Measurements from ENCODE around the gene GAL3ST1.
A peak's percentile ranks its signal among the peaks of the same experiment; 100 is the strongest.
"Not testable (repeated sequence)": the region's sequence is repeated elsewhere in the genome, so short reads cannot be mapped to it uniquely, and the experiment has no call there.

The GAL3ST1 gene

DNA sequence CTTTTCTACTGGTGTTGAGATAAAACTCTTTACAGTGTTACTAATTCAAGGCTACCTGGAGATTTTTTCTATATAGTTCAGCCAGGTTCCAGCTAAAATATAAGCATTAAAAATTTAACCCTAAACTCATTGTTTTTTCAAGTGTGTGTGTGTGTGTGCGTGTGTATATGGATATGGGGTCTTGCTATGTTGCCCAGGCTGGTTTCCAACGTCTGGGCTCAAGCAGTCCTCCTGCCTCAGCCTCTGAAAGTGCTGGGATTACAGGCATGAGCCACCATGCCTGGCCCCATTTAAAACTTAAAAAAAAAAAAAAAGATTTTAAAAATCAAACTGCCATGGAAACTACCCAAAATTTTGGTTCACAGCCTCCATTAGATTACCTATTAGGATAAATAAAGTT is 21.7 kb upstream of the GAL3ST1 start:
- no peak for DNase-seq

DNA sequence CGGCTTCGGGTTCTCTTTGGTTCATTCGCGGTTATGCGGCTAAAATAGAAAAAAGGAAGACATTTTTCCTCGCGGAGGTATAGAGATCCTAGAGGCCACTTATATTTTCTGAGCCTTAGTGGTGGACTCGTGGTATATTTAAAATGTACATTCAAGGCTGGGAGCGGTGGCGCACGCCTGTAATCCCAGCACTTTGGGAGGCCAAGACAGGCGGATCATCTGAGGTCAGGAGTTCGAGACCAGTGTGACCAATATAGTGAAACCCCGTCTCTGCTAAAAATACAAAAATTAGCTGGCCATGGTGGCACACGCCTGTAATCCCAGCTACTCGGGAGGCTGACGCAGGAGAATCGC is 17.9 kb upstream of the GAL3ST1 start:
- DNase-seq = not testable (repeated sequence)

DNA sequence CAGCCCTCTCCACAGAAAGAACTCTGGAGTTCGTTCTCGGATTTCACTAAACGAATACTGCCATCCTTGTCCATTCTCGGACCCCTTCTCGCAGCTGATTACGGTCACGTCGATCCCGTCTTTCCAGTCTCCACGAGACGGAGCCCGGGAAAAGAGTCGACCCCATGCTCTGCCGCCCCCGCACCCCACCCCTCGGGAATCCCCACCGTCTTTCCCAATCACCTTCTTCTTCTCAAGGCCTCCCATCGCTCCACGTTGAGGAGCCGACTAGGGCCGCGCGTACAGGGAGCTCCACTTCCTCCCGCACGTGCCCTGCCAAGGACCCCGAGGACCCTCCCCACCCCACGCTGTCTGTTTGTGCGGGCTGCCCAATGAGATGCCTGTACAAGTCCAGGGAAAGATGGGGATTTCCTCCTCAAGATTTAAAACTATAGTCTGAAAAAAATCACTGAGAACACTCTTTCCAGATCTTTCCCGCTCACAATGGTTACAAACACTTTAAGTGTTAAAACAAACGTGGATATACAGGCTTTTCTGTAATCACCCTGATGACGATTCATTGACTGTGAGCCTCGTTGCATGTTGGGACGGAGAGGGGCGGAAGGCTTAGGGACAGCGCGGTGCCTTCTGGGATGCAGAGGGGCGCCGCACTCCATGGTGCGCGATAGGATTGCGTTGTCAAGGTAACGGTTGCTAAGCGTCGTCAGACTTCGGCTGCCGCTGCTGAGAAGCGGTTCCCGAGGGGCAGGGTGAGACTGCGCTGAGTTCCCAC is 17.3 kb upstream of the GAL3ST1 start, which contains the start of gene PES1:
PES1 (minus strand) TSS at position 323 of the 772 bp plus-strand sequence; CDS start at position 246, 77 bp downstream.
- peak; percentile 100 for DNase-seq

DNA sequence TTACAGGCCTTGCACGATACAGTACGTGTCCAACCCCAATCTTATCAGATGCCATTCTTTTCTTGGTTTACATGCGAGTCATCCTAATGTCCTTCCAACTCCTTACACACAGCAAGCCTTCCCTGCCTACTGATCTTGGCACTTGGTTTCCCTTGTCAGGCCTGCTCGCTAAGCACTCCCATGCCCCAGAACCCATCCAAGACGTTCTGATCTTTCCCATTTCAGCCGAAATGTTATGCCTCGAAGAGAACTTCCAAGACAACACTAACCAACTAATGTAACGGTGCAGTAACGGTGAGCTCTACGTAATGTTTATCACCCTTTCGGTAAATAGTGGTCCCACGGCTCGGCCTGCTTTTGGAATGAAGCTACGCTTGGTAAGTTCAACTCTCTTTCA is 16.7 kb upstream of the GAL3ST1 start:
- DNase-seq = peak; percentile 59

DNA sequence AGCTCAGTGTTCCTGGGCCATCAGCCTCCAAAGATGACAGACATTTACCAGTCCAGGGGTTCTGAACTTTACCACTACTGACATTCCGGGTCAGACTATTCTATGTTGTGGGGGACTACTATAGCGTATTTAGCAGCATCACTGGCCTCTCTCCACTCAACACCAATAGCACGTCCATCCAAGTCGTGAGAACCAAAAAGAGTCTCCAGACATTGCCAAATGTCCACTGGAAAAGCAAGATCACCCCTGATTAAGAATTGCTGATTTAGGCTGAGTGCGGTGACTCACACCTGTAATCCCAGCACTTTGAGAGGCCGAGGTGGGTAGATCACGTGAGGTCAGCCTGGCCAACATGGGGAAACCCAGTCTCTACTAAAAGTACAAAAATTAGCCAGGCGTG is 11.9 kb upstream of the GAL3ST1 start:
- DNase-seq = no peak

DNA sequence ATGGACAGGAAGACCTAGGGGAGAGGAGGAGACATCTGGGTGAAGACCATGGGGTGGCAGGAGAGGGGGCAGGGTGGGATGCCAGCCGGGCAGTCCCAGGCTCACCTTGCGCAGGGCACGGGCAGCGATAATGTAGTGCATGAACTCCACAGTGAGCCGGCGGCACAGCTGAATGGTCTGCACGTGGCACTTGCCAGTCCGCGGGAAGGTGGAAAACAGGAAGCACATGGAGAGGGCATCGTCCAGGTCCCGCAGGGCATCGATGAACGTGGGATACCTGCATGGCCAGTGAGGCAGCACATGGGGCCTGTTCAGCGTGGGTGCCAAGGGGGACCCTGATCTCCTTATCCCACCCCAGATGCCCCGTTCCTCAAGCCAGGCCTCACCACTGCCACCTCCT is 10.0 kb upstream of the GAL3ST1 start:
- DNase-seq = no peak

DNA sequence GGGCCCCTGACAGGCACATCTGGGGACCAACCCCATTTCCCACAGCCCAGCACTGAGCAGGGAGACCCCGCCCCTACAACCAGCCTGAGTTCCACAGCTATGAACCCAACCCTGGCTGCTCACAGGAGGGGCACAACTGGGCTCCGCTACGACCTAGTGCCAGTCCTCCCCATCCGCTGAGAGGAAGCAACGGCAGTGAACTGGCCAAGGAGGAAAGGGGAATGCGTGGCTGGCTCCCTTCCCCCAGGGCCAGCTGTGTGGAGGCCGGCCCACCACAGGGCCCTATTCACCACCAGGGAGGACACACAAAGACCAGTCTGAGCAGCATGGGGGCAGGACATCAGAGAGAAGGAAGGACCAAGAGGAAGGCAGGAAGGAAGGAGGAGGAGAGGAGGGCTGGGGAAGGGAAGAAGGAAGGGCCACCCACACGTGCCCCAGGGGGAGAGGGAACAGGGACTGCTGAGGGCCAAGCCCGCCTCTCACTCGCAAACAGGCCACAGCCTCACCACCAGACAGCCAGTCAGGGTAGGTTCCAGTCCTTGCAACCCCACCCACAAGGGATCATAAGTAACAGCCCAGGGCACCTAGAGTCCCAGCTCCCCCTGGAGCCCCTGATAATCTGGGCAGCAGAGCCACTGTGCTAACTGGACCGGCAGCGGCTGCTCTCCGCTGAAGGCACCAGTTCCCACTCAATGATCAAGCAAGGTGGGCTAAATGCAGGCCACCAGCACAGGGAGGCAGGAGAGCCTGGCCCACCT is 8.5 kb upstream of the GAL3ST1 start:
- no peak for DNase-seq

DNA sequence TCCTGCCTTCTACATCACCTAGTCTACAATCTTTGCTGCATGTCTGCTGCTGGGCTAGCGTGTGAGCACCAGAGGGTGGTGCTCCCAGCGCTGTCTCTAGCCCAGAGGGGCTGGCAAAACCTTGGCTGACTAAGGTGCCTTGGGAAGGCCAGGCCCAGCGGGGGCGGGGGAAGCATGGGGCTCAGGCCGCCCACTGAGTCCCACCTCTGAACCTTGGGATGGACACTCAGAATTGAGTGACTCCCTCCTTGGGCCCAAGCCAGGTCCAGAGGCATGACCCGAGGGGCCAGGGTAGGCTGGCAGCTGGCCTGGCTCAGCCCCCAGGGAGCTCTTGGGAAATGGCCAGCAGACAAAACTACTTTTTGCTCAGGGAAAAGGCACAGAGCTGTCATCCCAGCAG is 7.6 kb upstream of the GAL3ST1 start:
- DNase-seq = no peak

DNA sequence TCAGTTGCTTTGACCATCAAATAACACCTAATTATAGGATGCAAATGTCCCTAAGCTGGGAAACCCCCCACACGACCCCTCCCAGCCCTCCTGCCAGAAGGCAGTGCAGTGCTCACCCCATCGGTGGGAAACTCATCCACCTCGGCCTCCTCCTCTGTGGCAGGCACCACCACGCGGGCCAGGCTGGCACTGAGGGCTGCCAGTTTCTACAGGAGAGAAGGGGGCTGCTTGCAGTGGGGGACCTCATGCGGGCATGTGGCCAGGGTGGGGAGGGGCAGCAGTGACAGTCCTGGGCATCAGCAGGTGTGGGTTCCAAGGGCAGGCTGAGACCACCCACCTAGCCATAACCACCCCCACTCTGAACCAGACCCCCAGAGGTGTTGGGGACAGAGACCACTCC is 6.4 kb upstream of the GAL3ST1 start:
- no peak for DNase-seq

DNA sequence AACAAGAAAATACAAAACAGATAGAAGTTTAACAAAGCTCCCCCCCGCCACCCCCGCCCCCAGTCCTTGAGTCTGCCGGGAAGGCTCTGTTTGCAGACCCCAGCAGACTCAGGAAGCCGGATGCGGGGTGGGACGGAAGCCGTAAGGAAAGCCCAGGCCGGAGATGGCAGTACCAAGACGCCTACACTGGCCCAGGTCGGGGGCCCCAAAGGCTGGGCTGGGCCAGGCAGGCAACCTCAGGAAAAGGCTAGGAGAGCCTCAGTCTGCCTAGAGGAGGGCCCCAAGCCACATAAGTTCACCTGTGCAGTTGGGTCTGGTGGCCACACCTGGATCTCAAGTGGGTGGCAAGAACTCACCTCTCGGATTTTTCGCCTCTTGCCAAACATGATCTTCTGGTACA is 4.0 kb upstream of the GAL3ST1 start:
- no peak for DNase-seq

DNA sequence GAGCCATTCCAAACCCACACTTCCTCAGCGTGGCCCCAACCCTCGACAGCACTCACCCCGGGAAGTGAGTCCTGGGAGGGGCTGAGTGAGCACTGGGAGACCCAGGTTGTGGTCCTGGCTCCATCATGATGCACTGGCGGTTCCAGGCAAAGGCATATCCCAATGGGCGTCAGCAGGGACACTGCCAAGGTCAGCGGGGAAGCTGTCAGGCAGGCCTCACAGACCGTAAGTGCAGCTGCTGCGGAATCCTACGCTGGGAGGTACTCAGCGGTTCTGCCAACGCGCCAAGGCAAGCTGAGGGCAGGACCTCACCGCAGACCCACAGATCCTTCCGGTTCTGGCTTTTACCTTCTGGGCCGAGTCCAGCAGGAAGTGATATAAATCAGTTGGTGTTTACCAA is 1.4 kb upstream of the GAL3ST1 start:
- DNase-seq = no peak

DNA sequence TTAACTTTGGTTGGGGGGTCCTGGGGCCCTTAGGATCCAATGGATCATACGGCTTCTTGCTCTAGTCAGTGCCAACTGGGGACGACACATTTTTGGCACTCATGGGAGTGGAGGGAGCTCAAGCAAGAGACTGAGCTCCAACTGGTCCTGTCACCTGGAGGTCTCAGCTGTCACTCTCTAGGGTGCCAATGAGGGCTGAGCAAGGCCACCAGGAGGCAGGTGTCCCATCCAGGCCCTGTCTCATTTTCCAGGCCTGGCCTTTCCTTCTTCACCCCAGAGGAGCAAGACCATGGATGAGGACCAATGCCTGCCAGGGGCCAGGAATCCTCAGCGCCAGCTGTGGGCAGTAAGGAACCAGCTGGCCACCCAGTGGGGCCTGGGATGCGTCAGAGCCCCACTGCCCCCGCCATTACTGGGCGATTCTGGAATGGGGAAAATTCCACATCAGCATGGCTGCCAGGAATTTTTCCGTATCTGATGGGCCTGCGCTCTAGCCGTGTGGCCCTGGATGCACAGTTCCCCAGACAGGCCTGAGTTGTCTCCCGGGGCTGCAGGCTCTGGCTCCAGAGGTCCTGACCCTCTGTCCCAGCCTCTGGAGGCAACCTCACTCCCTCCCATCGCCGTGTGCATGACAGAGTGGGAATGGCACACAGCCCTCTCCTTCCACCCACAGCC is 669 bp upstream of the GAL3ST1 start:
- no peak for DNase-seq

DNA sequence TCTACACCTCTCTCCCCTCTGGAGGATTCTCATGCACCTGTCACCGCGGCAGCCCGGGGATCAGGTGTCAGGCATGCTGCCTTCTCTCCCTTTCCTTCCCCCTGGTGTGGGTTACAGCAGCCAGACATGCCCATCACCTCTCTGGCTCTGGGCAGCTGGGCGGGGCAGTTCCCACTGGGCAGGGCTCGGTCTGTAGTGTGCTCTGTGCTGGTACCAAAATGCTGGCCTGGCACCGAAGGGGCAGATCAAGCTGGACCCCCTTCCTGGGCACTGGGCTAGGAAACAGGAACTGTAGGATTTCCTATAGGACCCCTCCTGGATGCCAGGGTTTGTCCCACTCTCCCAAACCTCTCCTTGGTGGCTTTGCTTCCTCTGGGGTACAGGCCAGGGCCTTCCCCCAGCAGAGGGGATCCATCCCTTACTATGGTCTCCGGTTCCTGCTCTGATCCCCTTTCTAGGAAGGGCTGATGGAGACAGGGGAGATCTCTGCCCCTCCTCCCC is 821 bp downstream of the GAL3ST1 start:
- no peak for DNase-seq

DNA sequence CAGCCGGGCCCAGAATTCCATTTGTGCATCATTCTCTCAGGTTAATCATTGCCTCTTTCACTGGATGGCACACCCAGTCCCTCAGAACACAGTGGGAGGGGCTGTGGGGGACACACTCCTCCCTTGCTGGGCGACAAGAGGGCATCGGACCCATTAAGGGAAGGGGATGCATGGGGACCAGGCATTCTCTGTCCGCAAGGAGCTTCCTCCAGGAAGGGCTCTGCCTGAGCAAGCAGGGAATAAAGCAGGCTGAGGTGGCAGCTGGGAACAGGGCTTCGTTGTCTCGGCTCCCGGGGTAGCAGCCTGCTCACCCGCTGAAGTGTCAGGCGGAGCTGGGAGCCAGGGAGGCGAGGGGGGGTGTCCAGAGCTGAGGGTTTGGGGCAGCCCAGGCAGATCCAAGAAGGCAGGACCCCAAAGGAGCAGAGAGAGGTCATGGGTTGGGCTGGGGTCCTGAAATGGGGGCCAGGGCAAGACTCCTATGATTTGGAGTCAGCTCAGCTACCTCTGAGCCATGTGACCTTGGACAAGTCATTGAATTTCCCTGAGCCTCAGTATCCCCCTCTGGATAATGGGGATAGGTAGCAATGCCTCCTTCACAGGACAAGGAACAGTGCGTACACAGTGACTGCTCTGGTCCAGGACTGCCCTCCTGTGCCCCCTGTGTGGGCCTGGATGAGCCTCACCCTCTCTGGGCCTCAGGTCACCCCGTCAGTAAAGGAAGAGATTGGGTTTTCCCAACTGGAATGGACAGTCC is 1.4 kb downstream of the GAL3ST1 start:
- no peak for DNase-seq

DNA sequence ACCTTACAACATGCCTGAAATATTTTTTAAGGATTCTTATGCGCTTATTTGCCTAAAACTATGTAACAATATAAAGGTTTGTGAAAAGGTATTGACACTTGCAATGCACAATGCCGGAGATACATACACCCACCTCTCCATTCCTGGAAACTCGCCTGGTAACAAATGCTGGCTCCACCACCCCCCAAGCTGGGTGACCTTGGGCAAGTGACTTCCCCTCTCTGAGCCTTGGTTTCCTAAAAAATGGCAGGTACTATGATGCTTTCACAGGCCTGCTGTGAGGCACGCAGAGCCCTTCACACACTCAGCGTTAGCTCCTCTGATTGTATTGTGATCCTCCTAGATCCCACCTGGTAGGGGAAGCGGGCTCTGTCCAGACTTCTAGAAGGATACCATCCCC is 2.3 kb downstream of the GAL3ST1 start:
- DNase-seq = no peak

DNA sequence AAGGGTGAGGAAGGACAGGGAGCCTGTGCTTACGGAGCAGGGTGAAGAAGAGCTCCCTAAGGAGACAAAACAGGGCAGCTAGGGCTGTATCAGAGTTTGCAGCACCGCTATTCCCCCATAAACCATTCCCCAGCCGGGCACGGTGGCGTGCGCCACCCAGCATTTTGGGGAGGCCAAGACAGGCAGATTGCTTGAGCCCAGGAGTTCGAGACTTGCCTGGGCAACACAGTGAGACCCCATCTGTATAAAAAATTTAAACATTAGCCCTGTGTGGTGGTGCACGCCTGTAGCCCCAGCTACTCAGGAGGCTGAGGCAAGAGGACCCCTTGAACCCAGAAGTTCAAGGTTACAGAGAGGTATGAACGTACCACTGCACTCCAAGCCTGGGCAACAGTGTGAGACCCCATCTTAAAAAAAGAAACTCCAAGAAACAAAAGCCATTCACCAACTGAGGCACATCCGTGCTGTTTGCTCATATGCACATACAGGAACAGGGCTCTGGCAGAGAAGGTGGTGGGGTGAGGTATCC is 4.7 kb downstream of the GAL3ST1 start:
- no peak for DNase-seq

DNA sequence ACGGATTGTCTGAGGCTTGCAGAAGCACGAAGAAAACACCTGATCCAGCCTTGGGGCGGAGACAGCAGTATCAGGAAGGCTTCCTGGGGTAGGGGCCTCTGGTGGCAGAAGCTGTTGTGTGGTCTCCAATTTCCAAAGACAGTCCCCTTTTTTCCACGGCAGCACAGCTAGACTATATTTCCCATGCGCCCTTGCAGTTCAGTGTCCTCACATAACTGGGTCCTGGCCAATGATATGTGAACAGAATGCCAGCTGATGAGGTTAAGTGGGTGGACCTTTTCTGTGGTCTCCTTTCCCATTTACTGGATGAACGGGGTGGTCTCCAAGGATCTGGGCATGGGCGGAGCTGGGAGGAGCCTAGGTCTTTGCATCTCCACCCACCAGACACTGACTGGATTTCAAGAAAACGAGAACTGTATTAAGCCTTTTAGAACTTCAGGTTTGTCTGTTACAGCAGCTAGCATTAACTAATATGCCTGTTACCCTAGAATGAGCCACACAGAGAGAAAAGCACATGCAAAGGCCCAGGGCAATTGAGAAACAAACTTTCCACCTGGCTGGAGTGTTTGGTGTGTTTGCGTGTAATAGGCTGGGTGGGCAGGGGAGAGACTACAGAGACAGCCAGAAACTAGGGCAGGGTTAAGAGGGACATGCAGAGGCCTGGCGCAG is 6.2 kb downstream of the GAL3ST1 start:
- DNase-seq = no peak

DNA sequence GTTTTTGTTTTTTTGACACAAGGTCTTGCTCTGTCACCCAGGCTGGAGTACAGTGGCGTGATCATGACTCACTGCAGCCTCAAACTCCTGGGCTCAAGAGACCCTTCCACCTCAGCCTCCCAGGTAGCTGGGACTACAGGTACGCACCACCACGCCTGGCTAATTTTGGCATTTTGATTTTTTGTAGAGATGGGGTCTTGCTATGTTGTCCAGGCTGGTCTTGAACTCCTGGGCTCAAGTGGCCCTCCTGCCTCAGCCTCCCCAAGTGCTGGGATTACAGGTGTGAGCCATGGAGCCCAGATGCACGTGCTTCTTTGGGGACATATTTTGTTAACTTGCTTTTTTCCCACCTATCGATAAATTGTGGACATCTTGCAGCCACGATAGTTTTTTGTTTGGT is 7.2 kb downstream of the GAL3ST1 start:
- DNase-seq = not testable (repeated sequence)

DNA sequence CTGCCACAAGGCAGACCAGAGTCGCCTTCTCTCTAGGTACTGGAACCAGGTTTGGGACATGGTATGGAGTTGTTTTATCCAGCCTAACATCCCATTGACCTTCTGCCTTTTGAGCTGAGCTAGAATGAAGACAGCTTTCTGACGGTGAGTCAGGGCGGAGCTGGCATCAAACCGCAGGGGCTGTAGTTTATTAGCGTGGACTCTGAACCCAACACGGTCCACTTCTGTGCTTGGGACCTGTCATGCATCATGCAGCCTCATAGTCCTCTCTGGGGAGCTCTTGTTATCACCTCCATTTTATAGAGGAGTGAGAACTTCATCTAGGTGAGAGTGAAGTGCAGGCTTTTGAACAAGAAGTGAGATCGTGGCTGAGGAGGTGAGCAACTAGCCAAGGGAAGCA is 8.3 kb downstream of the GAL3ST1 start:
- DNase-seq = no peak

DNA sequence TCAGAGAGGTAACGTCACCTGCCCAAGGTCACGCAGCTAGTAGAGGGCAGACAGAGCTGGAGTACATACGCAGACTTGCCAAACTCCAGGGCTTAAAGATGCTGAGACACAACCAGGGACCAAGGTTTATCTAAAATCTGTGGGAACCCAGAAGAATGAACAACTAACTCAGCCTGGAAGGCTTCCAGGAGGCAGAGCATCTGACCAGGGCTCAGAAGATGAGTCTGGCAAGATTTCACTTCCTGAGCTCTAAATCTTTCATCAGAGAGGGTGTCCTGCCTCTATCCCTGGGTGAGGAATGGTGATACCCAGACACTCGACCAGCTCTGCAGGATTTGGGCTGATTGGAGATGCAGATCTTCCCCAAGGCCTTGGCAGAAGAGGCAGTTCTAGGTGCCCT is 9.1 kb downstream of the GAL3ST1 start:
- peak; percentile 27 for DNase-seq

DNA sequence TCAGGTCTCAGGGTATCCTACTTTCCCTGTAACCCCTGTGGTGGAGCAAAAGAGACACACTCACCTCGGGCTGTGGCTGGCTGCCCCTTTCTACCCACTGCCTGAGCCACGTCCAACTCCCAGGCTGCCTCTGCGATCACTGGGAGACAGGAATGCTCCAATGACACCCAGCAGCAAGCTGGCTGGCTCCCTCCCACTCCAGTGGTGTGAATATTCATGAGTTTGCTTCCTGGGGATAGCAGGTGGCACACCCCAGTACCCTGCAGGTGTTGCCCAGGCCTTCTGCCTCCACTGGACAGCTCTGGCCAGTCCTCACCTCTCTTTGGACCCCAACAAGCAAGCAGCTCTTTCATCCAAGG is 9.7 kb downstream of the GAL3ST1 start:
- no peak for DNase-seq

DNA sequence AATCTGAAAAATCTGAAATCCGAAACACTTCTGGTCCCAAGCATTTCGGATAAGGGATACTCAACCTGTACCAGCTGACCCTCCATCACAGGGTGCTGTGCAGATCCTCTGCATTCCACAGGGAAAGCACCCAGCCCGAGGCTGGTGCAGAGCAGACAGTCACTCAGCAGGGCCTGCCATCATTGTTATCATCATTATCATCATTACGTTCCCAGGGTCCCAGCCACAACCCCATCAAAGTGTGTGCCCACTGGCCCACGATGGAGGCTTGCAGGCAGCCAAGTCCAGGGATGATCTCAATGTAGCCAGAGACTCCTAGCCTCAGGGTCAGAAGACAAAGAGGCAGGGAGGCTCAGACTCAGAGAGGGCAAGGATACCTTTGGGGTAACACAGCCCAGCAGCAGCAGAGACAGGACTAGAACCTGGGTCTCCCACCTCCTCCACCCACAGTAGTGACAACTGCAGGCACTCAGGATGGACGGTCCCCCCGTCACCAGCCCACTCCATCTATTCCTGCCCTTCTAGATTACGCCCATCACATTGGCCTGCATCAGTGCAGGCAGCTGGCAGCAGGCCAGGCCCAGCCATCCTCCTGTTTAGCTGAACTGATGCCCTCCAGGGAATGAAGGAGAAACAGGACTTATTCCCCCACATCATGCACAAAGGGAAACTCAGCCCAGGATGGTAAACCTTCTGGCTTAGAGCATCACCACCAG is 10.3 kb downstream of the GAL3ST1 start:
- DNase-seq = peak; percentile 30

All from hematopoietic multipotent progenitor cell treated with erythropoietin and hydrocortisone succinate and interleukin-3 and kit ligand, for 6 days (in vitro differentiated cells).